Breast epithelium (tissue), 4 donors: Measurements from ENCODE around the gene HPS3. TPM values are rescaled to one million over a fixed set of nuclear protein-coding genes. Genes with fewer than 3 reads are reported as not detected.

Source experiments
- DNase-seq, 2 donors: peaks; one replicate each; pipeline ENCODE4 v3.0.0-alpha.2; 2019; ENCODE audit warnings: low spot score in 2 of 2
- H3K27ac ChIP-seq, 2 donors: fragments of 200-600 bp; sonication (generic) in 1 of 2; one replicate each; pipeline ENCODE4 v1.5.1; 2016 to 2019; ENCODE audit warnings: mild to moderate bottlenecking in 1 of 2
- H3K27me3 ChIP-seq, 2 donors: fragments of 200-600 bp; sonication (generic) in 1 of 2; one replicate each; pipeline versions ENCODE4 v1.5.1 to v1.6.0; 2017 to 2019; ENCODE audit warnings: control low read depth in 1 of 2, mild to moderate bottlenecking in 1 of 2
- H3K36me3 ChIP-seq: fragments of 200-600 bp; one replicate; pipeline ENCODE4 v1.5.1; 2019
- H3K4me1 ChIP-seq, 2 donors: fragments of 200-600 bp; sonication (generic); one replicate each; pipeline ENCODE4 v1.5.1; 2016 to 2019; ENCODE audit warnings: control low read depth in 1 of 2
- H3K4me3 ChIP-seq, 3 donors: fragments of 200-600 bp; sonication (generic); 1 replicate in 2 of 3; 2 replicates in 1 of 3; pipeline ENCODE4 v1.5.1; 2016 to 2019; ENCODE audit warnings: mild to moderate bottlenecking in 3 of 3, moderate library complexity in 2 of 3
- H3K9me3 ChIP-seq, 2 donors: fragments of 200-600 bp; sonication (generic) in 1 of 2; one replicate each; pipeline ENCODE4 v1.5.1; 2016 to 2019; ENCODE audit warnings: control low read depth in 1 of 2
- POLR2A ChIP-seq: fragments of 450-650 bp; IDR thresholded peaks from one replicate; pipeline ENCODE4 v1.6.1; 2016; ENCODE audit warnings: antibody characterized with exemption, mild to moderate bottlenecking, moderate library complexity
- POLR2AphosphoS5 ChIP-seq, 3 donors: sonication (generic); formaldehyde crosslinking; IDR thresholded peaks; one replicate each; pipeline ENCODE4 v1.6.1; 2017; ENCODE audit warnings: antibody characterized with exemption in 3 of 3
- intact Hi-C: fragments of 100-400 bp; cut with DNase I; formaldehyde crosslinking; loops from one replicate; pipeline ENCODE4 v1.15.1; 2023; ENCODE audit warnings: low total_unique reads
- total RNA-seq, 3 donors: library from RNA; depleted of rRNA; stranded (reverse); fragments of >200 nt; gene quantifications; one replicate each; pipeline ENCODE4 v1.1.0, GENCODE V29; 2016
- TF ChIP-seq, protein P1 (sequence below), 3 donors: fragments of 450-650 bp; IDR thresholded peaks; one replicate each; pipeline ENCODE4 v1.5.1; 2016 to 2017; ENCODE audit warnings: antibody characterized with exemption in 3 of 3, mild to moderate bottlenecking in 3 of 3, moderate library complexity in 3 of 3

The HPS3 gene
- total RNA-seq, 3 donors from 2014 or later: 14.4 to 27.1 (median 26.2) TPM

DNA sequence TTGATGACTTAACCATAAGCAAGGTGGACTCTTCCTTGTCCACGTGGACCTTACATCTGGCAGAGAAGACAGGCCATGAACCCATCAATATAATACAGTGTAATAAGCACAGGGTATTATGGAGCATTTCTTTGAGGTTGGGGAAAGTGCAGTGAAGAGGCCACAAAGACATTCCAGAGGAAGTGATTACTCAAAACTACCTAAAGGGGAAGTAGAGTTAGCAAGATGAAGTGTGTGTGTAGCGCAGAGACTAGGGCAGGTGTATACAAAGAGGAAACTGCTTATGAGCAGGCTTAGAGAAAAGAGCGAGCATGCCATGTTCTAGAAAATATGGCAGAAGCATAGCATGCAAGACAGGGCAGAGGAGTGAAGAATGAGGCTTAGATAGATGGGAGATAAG lies 74.3 kb downstream of the HPS3 start:
- Histone ChIP-seq H3K4me3 (no peak overlapping the region), H3K36me3 (no peaks in the 10 kb centered on the region), H3K27me3 (no peaks in the 10 kb centered on the region), H3K27ac (no peak overlapping the region), H3K9me3 (no peaks in the 10 kb centered on the region), H3K4me1 (no peaks in the 10 kb centered on the region)
- TF ChIP-seq POLR2AphosphoS5 (IDR thresholded peaks at IDR 0.05) (no peak), POLR2A (no peak)
- TF ChIP-seq, protein P1, sequence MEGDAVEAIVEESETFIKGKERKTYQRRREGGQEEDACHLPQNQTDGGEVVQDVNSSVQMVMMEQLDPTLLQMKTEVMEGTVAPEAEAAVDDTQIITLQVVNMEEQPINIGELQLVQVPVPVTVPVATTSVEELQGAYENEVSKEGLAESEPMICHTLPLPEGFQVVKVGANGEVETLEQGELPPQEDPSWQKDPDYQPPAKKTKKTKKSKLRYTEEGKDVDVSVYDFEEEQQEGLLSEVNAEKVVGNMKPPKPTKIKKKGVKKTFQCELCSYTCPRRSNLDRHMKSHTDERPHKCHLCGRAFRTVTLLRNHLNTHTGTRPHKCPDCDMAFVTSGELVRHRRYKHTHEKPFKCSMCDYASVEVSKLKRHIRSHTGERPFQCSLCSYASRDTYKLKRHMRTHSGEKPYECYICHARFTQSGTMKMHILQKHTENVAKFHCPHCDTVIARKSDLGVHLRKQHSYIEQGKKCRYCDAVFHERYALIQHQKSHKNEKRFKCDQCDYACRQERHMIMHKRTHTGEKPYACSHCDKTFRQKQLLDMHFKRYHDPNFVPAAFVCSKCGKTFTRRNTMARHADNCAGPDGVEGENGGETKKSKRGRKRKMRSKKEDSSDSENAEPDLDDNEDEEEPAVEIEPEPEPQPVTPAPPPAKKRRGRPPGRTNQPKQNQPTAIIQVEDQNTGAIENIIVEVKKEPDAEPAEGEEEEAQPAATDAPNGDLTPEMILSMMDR (IDR thresholded peaks at IDR 0.05): no peak
- DNase-seq: no peak
- intact Hi-C loops: no loop called here

DNA sequence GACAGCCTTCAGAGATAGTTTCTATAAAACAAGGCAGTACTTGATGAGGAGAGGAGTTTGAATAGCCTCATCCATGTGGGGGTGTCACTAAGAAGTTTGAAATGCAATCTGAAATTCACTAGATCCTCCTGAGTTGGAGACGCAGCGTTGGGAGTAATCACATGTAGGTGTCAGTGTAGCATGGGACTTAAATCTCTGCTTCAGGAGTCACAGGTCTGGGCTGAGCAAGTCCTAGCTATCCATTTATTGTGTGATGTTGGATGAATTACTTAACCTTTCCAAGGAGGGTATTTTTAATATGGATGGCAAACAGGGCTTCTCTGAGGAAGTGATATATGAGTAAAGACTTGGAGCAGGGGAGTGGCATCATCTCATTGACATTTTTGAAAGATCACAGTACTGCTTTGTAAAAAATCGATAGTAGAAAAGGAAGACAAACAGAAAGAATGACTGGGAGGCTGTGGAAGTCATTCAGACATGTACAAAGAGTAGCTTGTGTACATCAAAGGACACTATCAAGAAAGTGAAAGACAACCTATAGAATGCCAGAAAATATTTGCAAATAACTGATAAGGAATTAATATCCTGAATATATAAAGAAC lies 75.1 kb downstream of the HPS3 start:
- no peak for DNase-seq
- intact Hi-C loops: no loop called here
- H3K4me3 ChIP-seq: no peak overlapping the region
- no peaks in the 10 kb centered on the region for H3K36me3 ChIP-seq
- H3K9me3 ChIP-seq: no peaks in the 10 kb centered on the region
- H3K4me1 ChIP-seq: no peaks in the 10 kb centered on the region
- H3K27ac ChIP-seq: no peak overlapping the region
- no peaks in the 10 kb centered on the region for H3K27me3 ChIP-seq
- TF ChIP-seq POLR2A (no peak), POLR2AphosphoS5 (IDR thresholded peaks at IDR 0.05) (no peak)
- TF ChIP-seq, protein P1 (IDR thresholded peaks at IDR 0.05): no peak

DNA sequence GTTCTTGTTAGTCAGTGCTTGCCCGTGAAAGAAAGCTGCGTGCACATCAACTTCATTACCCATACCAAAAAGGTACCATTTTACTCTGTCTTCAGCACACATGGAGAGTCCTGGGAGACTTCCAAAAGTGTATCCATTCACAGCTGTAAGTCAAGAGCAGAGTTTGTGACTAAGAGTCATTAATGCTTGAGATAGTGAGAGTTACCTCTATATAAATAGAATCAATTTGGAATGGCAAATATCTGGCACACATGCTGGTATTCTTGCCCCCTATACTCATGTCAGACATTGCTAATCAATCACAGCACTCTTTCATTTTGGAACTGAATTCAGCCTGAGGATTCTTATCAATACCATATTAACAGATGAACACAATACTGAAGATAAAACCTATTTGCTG lies 78.0 kb downstream of the HPS3 start:
- TF ChIP-seq POLR2AphosphoS5 (IDR thresholded peaks at IDR 0.05) (no peak), POLR2A (no peak)
- TF ChIP-seq, protein P1 (IDR thresholded peaks at IDR 0.05): no peak
- Histone ChIP-seq H3K27ac (no peak overlapping the region), H3K27me3 (no peaks in the 10 kb centered on the region), H3K4me3 (no peak overlapping the region), H3K36me3 (no peaks in the 10 kb centered on the region), H3K9me3 (no peaks in the 10 kb centered on the region), H3K4me1 (no peaks in the 10 kb centered on the region)
- intact Hi-C loops: no loop called here
- no peak for DNase-seq

DNA sequence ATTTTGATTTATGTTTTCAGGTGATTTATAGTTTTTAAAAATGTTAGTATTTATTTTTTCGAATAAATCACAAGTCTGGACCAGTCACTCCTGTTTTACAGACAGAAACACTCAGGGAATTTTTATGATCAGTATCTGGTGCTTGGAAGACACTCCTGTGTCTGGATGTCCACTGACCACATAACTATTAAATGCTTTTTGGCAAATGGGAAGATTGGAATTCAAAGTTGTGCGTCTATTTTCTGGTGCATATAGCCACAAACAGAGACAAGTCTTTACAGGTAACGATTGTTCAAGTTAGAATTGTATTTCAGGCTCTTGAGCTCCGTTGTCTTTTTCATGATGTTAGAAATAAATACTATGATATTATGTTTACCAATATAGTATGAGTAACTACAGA lies 80.0 kb downstream of the HPS3 start:
- DNase-seq: no peak
- no peak overlapping the region for H3K4me3 ChIP-seq
- H3K27me3 ChIP-seq: no peaks in the 10 kb centered on the region
- H3K36me3 ChIP-seq: no peaks in the 10 kb centered on the region
- H3K9me3 ChIP-seq: no peaks in the 10 kb centered on the region
- H3K4me1 ChIP-seq: no peaks in the 10 kb centered on the region
- intact Hi-C loops: no loop called here
- no peak overlapping the region for H3K27ac ChIP-seq
- TF ChIP-seq POLR2AphosphoS5 (IDR thresholded peaks at IDR 0.05) (no peak), POLR2A (no peak)
- TF ChIP-seq, protein P1 (IDR thresholded peaks at IDR 0.05): no peak

DNA sequence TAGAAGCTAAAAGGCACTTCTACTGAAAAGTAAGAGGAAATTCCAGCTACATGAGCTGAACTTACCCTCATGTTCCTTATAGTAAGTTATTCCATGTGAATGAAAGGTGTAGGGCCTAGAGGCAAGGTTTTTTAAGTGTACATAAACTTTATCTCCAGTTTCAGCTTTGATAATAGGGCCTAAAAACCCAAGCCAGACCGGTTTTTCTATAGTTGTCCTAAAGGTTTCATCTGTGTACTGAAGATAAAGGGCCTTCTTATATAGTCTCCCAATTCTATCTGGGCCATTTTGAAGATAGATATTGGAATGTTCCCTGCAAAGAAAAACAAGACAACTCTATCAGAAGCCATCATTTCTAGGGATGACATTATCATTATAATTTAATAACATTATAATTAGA lies 82.9 kb downstream of the HPS3 start:
- TF ChIP-seq, protein P1 (IDR thresholded peaks at IDR 0.05): no peak
- TF ChIP-seq POLR2AphosphoS5 (IDR thresholded peaks at IDR 0.05): no peak
- TF ChIP-seq POLR2A: no peak
- Histone ChIP-seq H3K27me3 (no peaks in the 10 kb centered on the region), H3K4me3 (no peak overlapping the region), H3K27ac (no peak overlapping the region), H3K36me3 (no peaks in the 10 kb centered on the region), H3K9me3 (no peaks in the 10 kb centered on the region), H3K4me1 (no peaks in the 10 kb centered on the region)
- intact Hi-C loops: no loop called here
- no peak for DNase-seq
